Endothelial cell of umbilical vein (primary cell): Measurements from ENCODE around the gene MAGI1. TPM values are rescaled to one million over a fixed set of nuclear protein-coding genes. Genes with fewer than 3 reads are reported as not detected.

Source experiments
- BruUV-seq: library from RNA; stranded (reverse); fragments of 400-500 nt; replicated peaks from 2 replicates; lab custom pipeline; 2021; lab: Mats Ljungman, UMichigan
- CTCF ChIA-PET: fragments of 300-600, 350-600 bp; sonication (Branson Sonifier 250); formaldehyde crosslinking; loops from one replicate; lab custom pipeline; 2021; ENCODE audit warnings: antibody characterized with exemption, inconsistent platforms; lab: Charles Lee
- POLR2A ChIA-PET: fragments of 300-600, 350-600 bp; sonication (Branson Sonifier 250); formaldehyde crosslinking; loops from one replicate; lab custom pipeline; 2021; ENCODE audit warnings: antibody characterized with exemption, inconsistent platforms; lab: Charles Lee
- DNase-seq: peaks from one replicate; pipeline ENCODE4 v3.0.0-alpha.2; 2011; ENCODE audit warnings: low read depth, low spot score
- FAIRE-seq: peaks from 2 replicates; lab custom pipeline; 2011; peaks lifted over from hg19 to GRCh38; lab: Jason Lieb, UNC
- H2AFZ ChIP-seq: 2 replicates; pipeline ENCODE4 v1.6.0; 2012; ENCODE audit warnings: low read depth, low read length, control low read depth, inconsistent platforms
- H3K27ac ChIP-seq: 2 replicates; pipeline ENCODE4 v1.5.1; 2011; ENCODE audit warnings: low read depth, mild to moderate bottlenecking, control low read depth, low read length, moderate library complexity; ENCODE audit not compliant: insufficient read depth
- H3K27me3 ChIP-seq, 2 experiments: 2 replicates each; pipeline versions ENCODE4 v1.6.0 to v1.6.1; 2011; ENCODE audit warnings: low read length in 2 of 2, mixed read lengths in 1 of 2; ENCODE audit not compliant: control insufficient read depth in 2 of 2, insufficient read depth in 2 of 2
- H3K36me3 ChIP-seq, 2 experiments: 2 replicates in 1 of 2; 3 replicates in 1 of 2; pipeline ENCODE4 v1.5.1; 2011; ENCODE audit warnings: low read length in 2 of 2, mild to moderate bottlenecking in 1 of 2, moderate library complexity in 1 of 2; ENCODE audit not compliant: control insufficient read depth in 2 of 2, insufficient read depth in 2 of 2; ENCODE audit errors: extremely low read depth in 1 of 2
- H3K4me1 ChIP-seq: 3 replicates; pipeline ENCODE4 v1.5.1; 2011; ENCODE audit warnings: mild to moderate bottlenecking, low read length; ENCODE audit not compliant: control insufficient read depth, insufficient read depth; ENCODE audit errors: extremely low read depth
- H3K4me2 ChIP-seq: 2 replicates; pipeline ENCODE4 v1.6.1; 2011; ENCODE audit warnings: low read length, control low read depth, mixed read lengths; ENCODE audit not compliant: insufficient read depth
- H3K4me3 ChIP-seq, 3 experiments: fragments of 200-600 bp in 1 of 3; sonication (generic), shearing (Covaris generic) in 1 of 3; replicated peaks in 1 of 3; 2 replicates each; pipeline ENCODE4 v1.5.1; 2011 to 2016; ENCODE audit warnings: control low read depth in 3 of 3, low read length in 3 of 3, mild to moderate bottlenecking in 2 of 3, inconsistent platforms in 1 of 3, low read depth in 1 of 3, moderate library complexity in 1 of 3; ENCODE audit not compliant: insufficient read depth in 1 of 3
- H3K79me2 ChIP-seq: 2 replicates; pipeline ENCODE4 v1.6.0; 2012; ENCODE audit warnings: low read length, inconsistent platforms; ENCODE audit not compliant: control insufficient read depth, insufficient read depth
- H3K9ac ChIP-seq: replicated peaks from 2 replicates; pipeline ENCODE3; 2011; ENCODE audit warnings: low read length, control low read depth; ENCODE audit not compliant: insufficient read depth; ENCODE audit errors: extremely low read depth
- H3K9me1 ChIP-seq: replicated peaks from 3 replicates; pipeline ENCODE4 v1.6.0; 2011; ENCODE audit warnings: mild to moderate bottlenecking, low read length; ENCODE audit not compliant: control insufficient read depth, insufficient read depth; ENCODE audit errors: extremely low read depth
- H3K9me3 ChIP-seq: replicated peaks from 2 replicates; pipeline ENCODE4 v1.5.1; 2012; ENCODE audit warnings: low read length, inconsistent platforms; ENCODE audit not compliant: control insufficient read depth, insufficient read depth
- H4K20me1 ChIP-seq: replicated peaks from 2 replicates; pipeline ENCODE3; 2011; ENCODE audit warnings: mild to moderate bottlenecking, low read length; ENCODE audit not compliant: control insufficient read depth, insufficient read depth; ENCODE audit errors: extremely low read depth
- CTCF ChIP-seq, 2 donors: IDR thresholded peaks; 1 replicate in 1 of 2; 2 replicates in 1 of 2; pipeline ENCODE4 v1.5.1; 2011; ENCODE audit warnings: low read length in 2 of 2, mild to moderate bottlenecking in 2 of 2, moderate library complexity in 2 of 2, control low read depth in 1 of 2, inconsistent platforms in 1 of 2, low read depth in 1 of 2; ENCODE audit not compliant: insufficient read depth in 1 of 2; ENCODE audit errors: extremely low read depth in 1 of 2
- EZH2 ChIP-seq: IDR thresholded peaks from 2 replicates; pipeline ENCODE4 v1.6.1; 2012; ENCODE audit warnings: borderline replicate concordance, low read depth, mild to moderate bottlenecking, moderate library complexity, low read length, inconsistent platforms; ENCODE audit not compliant: severe bottlenecking
- FOS ChIP-seq: IDR thresholded peaks from 2 replicates; pipeline ENCODE4 v1.6.1; 2011; ENCODE audit warnings: mild to moderate bottlenecking, low read length, moderate library complexity, borderline replicate concordance; ENCODE audit not compliant: insufficient read depth
- GATA2 ChIP-seq: IDR thresholded peaks from 2 replicates; pipeline ENCODE4 v1.7.0; 2011; ENCODE audit warnings: low read depth, mild to moderate bottlenecking, moderate library complexity, mixed read lengths, low read length; ENCODE audit not compliant: insufficient read length, insufficient read depth
- JUN ChIP-seq: IDR thresholded peaks from 2 replicates; pipeline ENCODE4 v1.6.1; 2011; ENCODE audit warnings: borderline replicate concordance, low read depth; ENCODE audit not compliant: insufficient read length, insufficient read depth
- MAX ChIP-seq: IDR thresholded peaks from 2 replicates; pipeline ENCODE4 v1.6.1; 2011; ENCODE audit not compliant: insufficient read depth, insufficient read length
- MYC ChIP-seq: IDR thresholded peaks from one replicate; pipeline ENCODE4 v1.6.1; 2011; ENCODE audit warnings: mild to moderate bottlenecking, low read depth, low read length
- POLR2A ChIP-seq: IDR thresholded peaks from 2 replicates; pipeline ENCODE4 v1.6.1; 2012; ENCODE audit warnings: low read depth, mild to moderate bottlenecking, control low read depth, low read length
- POLR2AphosphoS5 ChIP-seq: IDR thresholded peaks from 2 replicates; pipeline ENCODE4 v1.6.1; 2012; ENCODE audit warnings: low read depth, mild to moderate bottlenecking, control low read depth, low read length, moderate library complexity; ENCODE audit not compliant: insufficient read depth
- dilution Hi-C: fragments of 300-500 bp; cut with MboI; formaldehyde crosslinking; loops from one replicate; pipeline ENCODE4 v1.15.0; 2019; ENCODE audit warnings: low sequenced_read_pairs; ENCODE audit not compliant: extremely low pct_ligation_motif_present
- intact Hi-C: fragments of 100-400 bp; cut with micrococcal nuclease; formaldehyde crosslinking; loops from one replicate; pipeline ENCODE4 v1.10.0; 2022
- polyA plus RNA-seq, 4 experiments: library from polyadenylated mRNA; depleted of rRNA in 3 of 4; stranded (reverse) in 3 of 4; unstranded in 1 of 4; fragments of >200 nt; gene quantifications; 2 replicates each; pipeline versions ENCODE4 v1.2.1 to v1.2.3, GENCODE V29; 2011 to 2012; ENCODE audit warnings: missing spikeins in 1 of 4
- total RNA-seq: library from RNA; stranded (reverse); gene quantifications from 2 replicates; pipeline ENCODE4 v1.2.3, GENCODE V29; 2021

Gene MAGI1
- total and polyA plus RNA-seq, 2 donors (not counting 3 experiments of a cell fraction or from before 2014, with no cell fraction given) = 10.1 to 47.9 TPM

GRCh38 chr3:65438096-65438495 is 600.6 kb downstream of the MAGI1 start:
- H3K4me1 ChIP-seq = no peaks in the 10 kb centered on the region
- peaks cover 0 to 2% of the 10 kb centered on the region in 2 experiments for H3K36me3 ChIP-seq
- H4K20me1 ChIP-seq = no peaks in the 10 kb centered on the region
- no peaks in the 10 kb centered on the region for H3K27me3 ChIP-seq
- intact Hi-C loops = loop anchor here (5.0 kb wide), 1 partner anchor 751 kb away; the partner anchor contains the start of gene ADAMTS9
- H3K9me1 ChIP-seq = no peaks in the 10 kb centered on the region
- ChIA-PET CTCF (interaction anchor here (0.9 to 3.6 kb wide), 7 partner anchors 13 to 908 kb away, joined by 3 to 65 read pairs (median 5); no protein-coding TSS in a partner anchor), POLR2A (no interaction called here)
- H3K9ac ChIP-seq = no peak overlapping the region
- H3K4me2 ChIP-seq = no peak overlapping the region
- H3K79me2 ChIP-seq = no peaks in the 10 kb centered on the region
- DNase-seq = no peak
- H3K9me3 ChIP-seq = no peaks in the 10 kb centered on the region
- TF ChIP-seq GATA2 = no peak
- TF ChIP-seq POLR2A = no peak
- TF ChIP-seq MAX = no peak
- no peak for TF ChIP-seq FOS
- TF ChIP-seq EZH2 = no peak
- no peak for TF ChIP-seq MYC
- no peak for TF ChIP-seq POLR2AphosphoS5
- TF ChIP-seq CTCF (IDR thresholded peaks at IDR 0.05; ENCODE audit: extremely low read depth in 1 of 2, insufficient read depth in 1 of 2, low read depth in 1 of 2, low read length in 2 of 2) = no peak
- TF ChIP-seq JUN = no peak
- dilution Hi-C loops = no loop called here
- H3K27ac ChIP-seq = no peak overlapping the region
- H2AFZ ChIP-seq = no peak overlapping the region
- BruUV-seq = no TSS peak
- no peak for FAIRE-seq
- H3K4me3 ChIP-seq = no peak overlapping the region
